GM12864 (cell line): ENCODE measurements around the gene MOBP.

Source experiments
- DNase-seq: peaks from one replicate; pipeline ENCODE4 v3.0.0-alpha.2; 2011; ENCODE audit warnings: low read depth
- H3K4me3 ChIP-seq: 2 replicates; pipeline ENCODE4 v1.5.1; 2011; ENCODE audit warnings: mild to moderate bottlenecking, low read depth, low read length, control low read depth
- CTCF ChIP-seq: IDR thresholded peaks from 2 replicates; pipeline ENCODE4 v1.5.1; 2011; ENCODE audit warnings: low read depth, mild to moderate bottlenecking, moderate library complexity, low read length, control low read depth, inconsistent platforms; ENCODE audit errors: missing control alignments

The MOBP gene

DNA sequence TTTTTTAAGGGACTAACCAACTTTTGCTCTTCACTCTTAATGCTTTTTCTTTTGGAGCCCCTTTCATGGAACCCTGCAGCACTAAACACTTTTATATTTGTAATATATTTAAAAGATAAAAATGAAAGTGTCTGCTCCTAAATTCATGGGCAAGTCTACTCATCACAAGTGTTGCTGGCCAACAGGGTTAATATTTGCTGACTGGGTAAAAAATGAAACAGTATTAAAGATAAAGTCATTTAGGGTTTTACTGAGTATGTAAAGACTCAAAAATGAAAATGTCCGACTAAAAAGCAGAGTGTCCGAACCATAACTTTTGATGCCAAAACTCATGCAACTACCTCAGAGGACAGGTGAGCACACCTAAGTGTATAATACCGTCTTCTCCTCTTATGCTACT lies 54.0 kb downstream of the MOBP start:
- no peak for DNase-seq
- H3K4me3 ChIP-seq = no peak overlapping the region
- TF ChIP-seq CTCF = no peak

DNA sequence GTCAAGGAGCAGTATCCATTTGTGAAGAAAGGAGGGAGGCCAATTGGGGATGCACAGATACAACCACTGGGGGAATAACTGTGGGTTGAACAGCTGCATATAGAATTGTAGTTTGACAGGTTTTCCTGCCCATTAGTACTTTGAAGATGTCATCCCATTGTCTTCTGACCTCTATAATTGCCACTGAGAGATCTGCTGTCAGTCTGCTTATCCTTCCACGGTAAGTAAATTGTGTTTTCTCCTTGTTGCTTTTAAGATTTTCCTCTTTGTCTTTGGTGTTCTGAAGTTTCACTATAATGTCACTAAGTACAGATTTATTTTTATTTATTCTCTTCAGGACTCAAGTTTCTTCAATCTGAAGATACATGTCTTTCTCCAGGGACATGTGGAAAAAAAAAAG lies 56.6 kb downstream of the MOBP start:
- no peak for TF ChIP-seq CTCF
- DNase-seq = no peak
- H3K4me3 ChIP-seq = no peak overlapping the region

DNA sequence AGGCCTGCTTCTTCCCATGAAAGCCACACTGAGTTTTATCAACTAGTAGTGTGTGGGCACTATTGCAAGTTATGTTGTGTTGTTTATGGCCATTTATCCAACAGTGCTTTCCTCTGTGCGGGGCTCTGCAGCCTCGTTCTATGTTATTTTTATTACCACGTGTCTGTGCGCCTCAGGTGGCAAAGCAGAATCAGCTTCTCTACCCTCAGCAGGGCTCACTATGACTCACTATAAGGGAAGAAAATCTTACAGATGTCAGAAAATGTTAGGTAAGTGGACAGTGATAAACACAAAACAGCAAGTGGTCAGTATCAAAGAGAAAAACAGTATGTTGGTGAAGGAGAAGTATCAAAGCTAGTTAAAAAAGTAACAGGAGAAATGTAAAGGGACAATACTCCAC lies 61.4 kb downstream of the MOBP start:
- DNase-seq = no peak
- no peak overlapping the region for H3K4me3 ChIP-seq
- no peak for TF ChIP-seq CTCF

GRCh38 chr3:39529577-39529976 lies 62.1 kb downstream of the MOBP start:
- no peak overlapping the region for H3K4me3 ChIP-seq
- DNase-seq = no peak
- no peak for TF ChIP-seq CTCF

GRCh38 chr3:39531066-39531465 lies 63.6 kb downstream of the MOBP start:
- no peak overlapping the region for H3K4me3 ChIP-seq
- no peak for DNase-seq
- no peak for TF ChIP-seq CTCF

- no peak for TF ChIP-seq CTCF
- no peak for DNase-seq
- no peak overlapping the region for H3K4me3 ChIP-seq
Measured at GRCh38 chr3:39531665-39532064, 64.2 kb downstream of the MOBP start.

DNA sequence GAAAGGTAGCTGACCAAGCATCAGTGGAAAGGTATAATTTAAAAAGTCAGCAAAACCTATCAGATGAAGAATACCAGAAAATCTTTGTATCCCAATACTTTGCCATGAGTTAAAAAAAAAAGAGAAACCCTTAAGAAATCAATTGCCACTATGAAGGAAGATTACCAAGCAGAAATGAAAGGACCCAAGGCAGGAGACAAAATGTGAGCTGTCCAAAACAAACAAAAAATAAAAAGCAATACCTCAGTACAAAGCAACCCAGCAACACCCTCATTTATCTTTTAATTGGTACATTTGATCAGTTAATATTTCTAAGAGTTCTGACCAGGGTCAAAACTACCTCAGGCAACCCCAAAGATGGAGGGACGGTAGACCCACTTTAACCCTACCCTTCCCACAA lies 65.3 kb downstream of the MOBP start:
- no peak overlapping the region for H3K4me3 ChIP-seq
- no peak for TF ChIP-seq CTCF
- no peak for DNase-seq
